ENCODE data around the gene DOCK4. TPM values are rescaled to one million over a fixed set of nuclear protein-coding genes. Genes with fewer than 3 reads are reported as not detected.

The DOCK4 gene
- total and polyA plus RNA-seq, 3 donors from 2014 or later, result 5.4 to 17.1 (median 12.4) TPM

DNA sequence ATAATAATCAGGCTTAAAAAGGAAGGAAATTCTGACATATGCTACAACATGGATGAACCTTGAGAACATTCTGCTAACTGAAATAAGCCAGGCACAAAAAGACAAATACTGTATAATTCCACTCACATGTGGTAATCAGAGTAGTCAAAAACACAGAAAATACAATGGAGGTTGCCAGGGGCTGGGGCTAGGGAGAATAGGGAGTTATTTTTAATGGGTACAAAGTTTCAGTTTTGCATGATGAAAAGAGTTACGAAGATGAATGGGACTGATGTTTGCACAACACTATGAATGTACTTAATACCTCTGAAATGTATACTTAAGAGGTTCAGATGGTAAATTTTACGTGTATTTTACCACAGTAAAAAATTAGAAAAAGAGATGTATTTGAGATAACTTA is 145.6 kb downstream of the DOCK4 start:
- no peak for DNase-seq
- no peaks in the 10 kb centered on the region for H3K4me1 ChIP-seq
- 73 to 86% methylated on average over 2 of the region's 2 CpGs for WGBS, 2 donors
- H3K9me3 ChIP-seq, result no peaks in the 10 kb centered on the region
- TF ChIP-seq POLR2A (IDR thresholded peaks at IDR 0.05), result no peak
- TF ChIP-seq, protein P1, sequence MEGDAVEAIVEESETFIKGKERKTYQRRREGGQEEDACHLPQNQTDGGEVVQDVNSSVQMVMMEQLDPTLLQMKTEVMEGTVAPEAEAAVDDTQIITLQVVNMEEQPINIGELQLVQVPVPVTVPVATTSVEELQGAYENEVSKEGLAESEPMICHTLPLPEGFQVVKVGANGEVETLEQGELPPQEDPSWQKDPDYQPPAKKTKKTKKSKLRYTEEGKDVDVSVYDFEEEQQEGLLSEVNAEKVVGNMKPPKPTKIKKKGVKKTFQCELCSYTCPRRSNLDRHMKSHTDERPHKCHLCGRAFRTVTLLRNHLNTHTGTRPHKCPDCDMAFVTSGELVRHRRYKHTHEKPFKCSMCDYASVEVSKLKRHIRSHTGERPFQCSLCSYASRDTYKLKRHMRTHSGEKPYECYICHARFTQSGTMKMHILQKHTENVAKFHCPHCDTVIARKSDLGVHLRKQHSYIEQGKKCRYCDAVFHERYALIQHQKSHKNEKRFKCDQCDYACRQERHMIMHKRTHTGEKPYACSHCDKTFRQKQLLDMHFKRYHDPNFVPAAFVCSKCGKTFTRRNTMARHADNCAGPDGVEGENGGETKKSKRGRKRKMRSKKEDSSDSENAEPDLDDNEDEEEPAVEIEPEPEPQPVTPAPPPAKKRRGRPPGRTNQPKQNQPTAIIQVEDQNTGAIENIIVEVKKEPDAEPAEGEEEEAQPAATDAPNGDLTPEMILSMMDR (IDR thresholded peaks at IDR 0.05), result no peak
- no peak overlapping the region for H3K4me3 ChIP-seq
- H3K27ac ChIP-seq, result no peak overlapping the region
- intact Hi-C loops (cut with DNase I; ENCODE audit: low total_unique reads), result no loop called here
- H3K36me3 ChIP-seq (ENCODE audit: low read depth, missing control alignments), result no peaks in the 10 kb centered on the region
- H3K27me3 ChIP-seq, result no peaks in the 10 kb centered on the region

- Histone ChIP-seq H3K4me1 (no peaks in the 10 kb centered on the region), H3K27ac (no peak overlapping the region), H3K36me3 (ENCODE audit: low read depth, missing control alignments) (no peaks in the 10 kb centered on the region), H3K27me3 (no peaks in the 10 kb centered on the region), H3K4me3 (no peak overlapping the region), H3K9me3 (no peaks in the 10 kb centered on the region)
- DNase-seq, result no peak
- 53 to 68% methylated on average over 1 of the region's 1 CpG for WGBS, 2 donors
- TF ChIP-seq, protein P1 (IDR thresholded peaks at IDR 0.05), result no peak
- TF ChIP-seq POLR2A (IDR thresholded peaks at IDR 0.05), result no peak
- intact Hi-C loops (cut with DNase I; ENCODE audit: low total_unique reads), result no loop called here
These were observed 146.5 kb downstream of the DOCK4 start for GRCh38 chr7:112059675-112060074.

DNA sequence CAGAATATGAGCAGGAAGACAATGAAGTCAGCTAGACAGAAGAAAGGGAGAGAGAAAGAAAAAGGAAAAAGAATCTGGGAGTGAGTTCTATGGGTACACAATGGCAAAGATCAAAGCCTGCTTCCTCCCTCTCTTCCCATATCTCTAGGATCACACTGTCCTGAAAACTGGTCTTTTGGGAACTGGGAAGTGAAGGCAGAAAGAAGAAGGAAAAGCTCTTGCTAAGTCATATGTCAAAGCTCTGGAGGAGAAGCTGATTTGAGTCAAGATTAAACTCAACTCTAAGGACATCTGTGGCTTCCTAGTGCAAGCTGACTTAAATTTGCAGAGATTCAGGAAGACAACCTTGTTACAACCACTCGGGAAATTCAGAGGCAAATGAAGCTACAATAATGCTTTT is 147.5 kb downstream of the DOCK4 start:
- Histone ChIP-seq H3K9me3 (no peaks in the 10 kb centered on the region), H3K4me3 (no peak overlapping the region), H3K27me3 (no peaks in the 10 kb centered on the region), H3K27ac (no peak overlapping the region), H3K36me3 (ENCODE audit: low read depth, missing control alignments) (no peaks in the 10 kb centered on the region), H3K4me1 (no peaks in the 10 kb centered on the region)
- no peak for DNase-seq
- 74 to 81% methylated on average over 1 of the region's 1 CpG for whole genome bisulfite sequencing, 2 donors
- no peak for TF ChIP-seq POLR2A (IDR thresholded peaks at IDR 0.05)
- TF ChIP-seq, protein P1 (IDR thresholded peaks at IDR 0.05), result no peak
- intact Hi-C loops (cut with DNase I; ENCODE audit: low total_unique reads), result no loop called here

DNA sequence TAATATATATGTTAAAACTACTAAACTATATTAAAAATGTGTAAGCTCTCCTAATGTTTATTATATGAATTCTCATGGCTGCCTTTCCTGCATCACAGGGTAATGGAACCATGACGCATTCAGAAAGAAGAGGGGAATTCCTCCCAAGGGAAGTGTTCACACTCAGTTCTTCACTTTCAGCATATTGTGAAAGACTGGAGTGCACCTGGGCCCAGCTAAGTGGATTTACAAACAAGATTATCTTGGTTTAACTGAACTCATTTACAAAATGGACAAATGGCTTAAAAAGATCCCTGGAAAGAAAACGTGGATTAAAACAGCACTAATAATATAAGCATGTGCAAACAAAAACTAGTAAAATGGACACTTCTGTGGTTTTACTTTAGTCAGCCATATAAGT is 149.8 kb downstream of the DOCK4 start:
- H3K36me3 ChIP-seq (ENCODE audit: low read depth, missing control alignments), result no peaks in the 10 kb centered on the region
- intact Hi-C loops (cut with DNase I; ENCODE audit: low total_unique reads), result no loop called here
- no peak overlapping the region for H3K4me3 ChIP-seq
- no peaks in the 10 kb centered on the region for H3K27me3 ChIP-seq
- DNase-seq, result no peak
- no peak overlapping the region for H3K27ac ChIP-seq
- no peak for TF ChIP-seq POLR2A (IDR thresholded peaks at IDR 0.05)
- TF ChIP-seq, protein P1 (IDR thresholded peaks at IDR 0.05), result no peak
- H3K4me1 ChIP-seq, result peaks cover 4% of the 10 kb centered on the region
- no peaks in the 10 kb centered on the region for H3K9me3 ChIP-seq
- WGBS, 2 donors, result 78 to 80% methylated on average over 2 of the region's 2 CpGs

- H3K4me1 ChIP-seq, result peaks cover 7% of the 10 kb centered on the region
- no peaks in the 10 kb centered on the region for H3K9me3 ChIP-seq
- H3K36me3 ChIP-seq (ENCODE audit: low read depth, missing control alignments), result no peaks in the 10 kb centered on the region
- no peaks in the 10 kb centered on the region for H3K27me3 ChIP-seq
- TF ChIP-seq POLR2A (IDR thresholded peaks at IDR 0.05), result no peak
- TF ChIP-seq, protein P1 (IDR thresholded peaks at IDR 0.05), result no peak
- no peak overlapping the region for H3K4me3 ChIP-seq
- no peak overlapping the region for H3K27ac ChIP-seq
- no peak for DNase-seq
- 90 to 94% methylated on average over 5 of the region's 5 CpGs for WGBS, 2 donors
- intact Hi-C loops (cut with DNase I; ENCODE audit: low total_unique reads), result no loop called here
These were observed 152.5 kb downstream of the DOCK4 start for GRCh38 chr7:112053737-112054069.

Data from testis (tissue), 3 donors.